Pons (tissue), 1 donor: ENCODE data around the gene TSPAN4.

Experiments used
- DNase-seq: peaks from one replicate; pipeline ENCODE4 v3.0.0-alpha.2; 2016; ENCODE audit warnings: low spot score

TSPAN4 gene

GRCh38 chr11:804599-804964 is 38.1 kb upstream of the TSPAN4 start:
- no peak for DNase-seq

- DNase-seq = peak; percentile 76
These were observed 34.0 kb upstream of the TSPAN4 start for GRCh38 chr11:808427-809286.

- peak; percentile 96 for DNase-seq
These were observed 33.2 kb upstream of the TSPAN4 start, which contains the start of gene RPLP2 for GRCh38 chr11:809287-810039. TSS of gene RPLP2 (plus strand) at chr11:809967. CDS start at chr11:810235, 268 bp downstream.

GRCh38 chr11:810040-810567 is 32.5 kb upstream of the TSPAN4 start:
- DNase-seq = no peak

GRCh38 chr11:811446-812245 is 31.0 kb upstream of the TSPAN4 start:
- no peak for DNase-seq

- no peak for DNase-seq
These were observed 30.3 kb upstream of the TSPAN4 start for GRCh38 chr11:812390-812789.

- no peak for DNase-seq
These were observed 29.6 kb upstream of the TSPAN4 start for GRCh38 chr11:813072-813455.

- DNase-seq = no peak
These were observed 29.1 kb upstream of the TSPAN4 start for GRCh38 chr11:813456-814096.

- no peak for DNase-seq
These were observed 26.8 kb upstream of the TSPAN4 start for GRCh38 chr11:815675-816432.

GRCh38 chr11:816433-816779 is 26.2 kb upstream of the TSPAN4 start:
- no peak for DNase-seq

GRCh38 chr11:818396-819128 is 24.1 kb upstream of the TSPAN4 start, which contains the start of gene PNPLA2:
TSS of gene PNPLA2 (plus strand) at chr11:818914. CDS start at chr11:819719, 805 bp downstream.
- no peak for DNase-seq

- peak; percentile 84 for DNase-seq
These were observed 23.3 kb upstream of the TSPAN4 start for GRCh38 chr11:819129-819931.

- peak; percentile 54 for DNase-seq
These were observed 22.6 kb upstream of the TSPAN4 start for GRCh38 chr11:819943-820649.

GRCh38 chr11:820655-821511 is 21.8 kb upstream of the TSPAN4 start:
- no peak for DNase-seq

GRCh38 chr11:821512-822371 is 20.9 kb upstream of the TSPAN4 start:
- DNase-seq = no peak

GRCh38 chr11:823441-824291 is 19.0 kb upstream of the TSPAN4 start:
- no peak for DNase-seq
